Measurements from ENCODE around the gene DTWD1. TPM values are rescaled to one million over a fixed set of nuclear protein-coding genes. Genes with fewer than 3 reads are reported as not detected.

The DTWD1 gene
- total and polyA plus RNA-seq, 2 of the 13 experiments (the other 11 are each of a cell fraction or from before 2014, with no cell fraction given), result 12.7 to 18.3 TPM

- peak; percentile 84; the same call in 1 of the 2 replicates for TF ChIP-seq LBX2 (CRISPR knock-in tag; IDR thresholded peaks at IDR 0.05; ENCODE audit: borderline replicate concordance)
- TF ChIP-seq PITX1 (CRISPR knock-in tag; IDR thresholded peaks at IDR 0.05), result peak; percentile 95
- TF ChIP-seq MLLT10 (CRISPR knock-in tag; IDR thresholded peaks at IDR 0.05), result no peak
- peak; percentile 96 for TF ChIP-seq YEATS2 (CRISPR knock-in tag; IDR thresholded peaks at IDR 0.05; ENCODE audit: borderline replicate concordance)
- peak; percentile 96 for TF ChIP-seq FOXC1 (CRISPR knock-in tag; IDR thresholded peaks at IDR 0.05; ENCODE audit: borderline replicate concordance)
- TF ChIP-seq KLF13 (CRISPR knock-in tag; IDR thresholded peaks at IDR 0.05), result no peak
- peak; percentile 21; the same call in 1 of the 2 replicates for TF ChIP-seq AHDC1 (CRISPR knock-in tag; IDR thresholded peaks at IDR 0.05; ENCODE audit: borderline replicate concordance)
- TF ChIP-seq ZNF441 (CRISPR knock-in tag; IDR thresholded peaks at IDR 0.05; ENCODE audit: borderline replicate concordance), result peak; percentile 95
- TF ChIP-seq STAG1 (CRISPR knock-in tag; IDR thresholded peaks at IDR 0.05), result peak; percentile 23; the same call in 1 of the 2 replicates
- no peak for TF ChIP-seq ELF4 (CRISPR knock-in tag; IDR thresholded peaks at IDR 0.05; ENCODE audit: borderline replicate concordance)
- TF ChIP-seq ZNF318 (CRISPR knock-in tag; IDR thresholded peaks at IDR 0.05), result peak; percentile 99
- TF ChIP-seq ZNF740 (CRISPR knock-in tag; IDR thresholded peaks at IDR 0.05), result peak; percentile 98
These were observed at the start of gene DTWD1, which contains the start of gene FAM227B (continued) for GRCh38 chr15:49620658-49621368.

All from HepG2 (cell line).